Fibroblast of gingiva (primary cell): Measurements from ENCODE around the gene SLC26A2.

ENCODE experiments used
- DNase-seq: peaks from one replicate; pipeline ENCODE4 v3.0.0-alpha.2; 2011; ENCODE audit warnings: low read depth

Gene SLC26A2

GRCh38 chr5:149960272-149961185, at the start of gene SLC26A2:
Gene SLC26A2, plus strand, starts transcription at chr5:149960758. Its CDS starts 16,895 bp downstream, at chr5:149977653.
- peak; percentile 98 for DNase-seq

GRCh38 chr5:149911031-149911430, 49.5 kb upstream of the SLC26A2 start:
- DNase-seq = no peak

DNA sequence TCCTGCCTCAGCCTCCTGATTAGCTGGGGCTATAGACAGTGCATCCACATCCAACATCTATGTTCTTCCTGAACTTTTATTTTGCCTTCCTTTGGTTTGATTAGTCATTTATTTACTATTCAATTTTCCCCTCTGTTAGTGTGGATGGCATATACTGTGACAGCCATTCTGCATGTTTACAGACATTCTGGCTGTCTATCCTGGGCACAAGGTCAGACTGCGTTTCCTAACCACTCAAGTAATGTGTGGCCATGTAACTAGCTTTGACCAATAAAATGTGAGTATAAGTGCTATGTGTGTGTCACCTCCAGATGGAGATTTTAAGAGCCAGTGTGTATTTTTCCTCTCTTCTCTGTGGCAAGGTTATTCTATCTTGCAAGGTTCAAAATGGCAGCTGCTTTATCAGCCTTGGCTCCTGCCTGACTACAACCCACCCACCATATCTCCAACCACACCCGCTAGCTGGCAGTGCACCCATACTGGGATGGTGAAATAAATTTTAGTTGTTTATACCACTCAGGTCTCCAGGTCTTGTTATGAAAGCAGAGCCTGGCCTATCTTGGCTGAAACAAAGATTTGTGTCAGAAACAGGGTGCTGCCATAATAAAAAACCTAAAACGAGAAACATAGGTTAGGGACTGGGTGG, 48.2 kb upstream of the SLC26A2 start:
- DNase-seq = no peak

- no peak for DNase-seq
These were observed 46.8 kb upstream of the SLC26A2 start for GRCh38 chr5:149913436-149914419.

DNA sequence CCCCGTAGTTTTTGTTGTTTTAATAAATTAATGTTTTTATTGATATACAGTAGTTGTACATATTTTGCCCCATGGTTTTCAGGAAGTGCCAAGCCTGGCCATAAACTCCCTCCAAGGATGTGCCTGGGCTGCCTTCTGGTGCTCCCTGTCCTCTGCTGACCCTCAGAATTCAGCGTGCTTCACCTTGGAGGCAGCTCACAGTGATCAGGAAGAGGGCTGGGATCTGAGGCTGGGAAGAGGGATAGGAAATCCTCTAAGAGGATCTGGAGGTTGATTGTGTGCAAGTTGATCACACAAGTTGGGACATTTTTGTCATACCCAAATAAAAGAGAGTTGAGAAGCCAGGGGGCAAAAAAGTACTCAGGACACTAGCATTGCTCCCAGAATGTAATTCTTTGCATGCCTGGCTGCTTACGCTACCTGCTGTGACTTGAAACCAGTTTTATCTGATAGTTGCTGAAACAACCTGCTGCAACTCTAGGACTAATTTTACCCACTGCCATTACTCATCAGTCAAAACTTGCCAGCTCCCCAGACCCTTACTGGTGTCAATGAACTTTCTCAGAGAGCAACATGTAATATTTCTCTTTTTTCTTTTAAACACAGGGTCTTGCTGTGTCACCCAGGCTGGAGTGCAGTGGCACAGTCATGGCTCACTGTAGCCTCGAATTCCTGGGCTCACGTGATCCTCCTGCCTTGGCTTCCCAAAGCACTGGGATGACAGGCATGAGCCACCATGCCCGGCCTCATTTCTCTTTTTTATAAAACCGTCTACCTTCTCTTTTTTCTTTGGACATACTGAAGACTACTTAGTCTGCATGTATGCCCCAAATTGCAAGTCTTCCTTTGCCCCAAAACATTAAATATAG, 44.9 kb upstream of the SLC26A2 start:
- no peak for DNase-seq

DNA sequence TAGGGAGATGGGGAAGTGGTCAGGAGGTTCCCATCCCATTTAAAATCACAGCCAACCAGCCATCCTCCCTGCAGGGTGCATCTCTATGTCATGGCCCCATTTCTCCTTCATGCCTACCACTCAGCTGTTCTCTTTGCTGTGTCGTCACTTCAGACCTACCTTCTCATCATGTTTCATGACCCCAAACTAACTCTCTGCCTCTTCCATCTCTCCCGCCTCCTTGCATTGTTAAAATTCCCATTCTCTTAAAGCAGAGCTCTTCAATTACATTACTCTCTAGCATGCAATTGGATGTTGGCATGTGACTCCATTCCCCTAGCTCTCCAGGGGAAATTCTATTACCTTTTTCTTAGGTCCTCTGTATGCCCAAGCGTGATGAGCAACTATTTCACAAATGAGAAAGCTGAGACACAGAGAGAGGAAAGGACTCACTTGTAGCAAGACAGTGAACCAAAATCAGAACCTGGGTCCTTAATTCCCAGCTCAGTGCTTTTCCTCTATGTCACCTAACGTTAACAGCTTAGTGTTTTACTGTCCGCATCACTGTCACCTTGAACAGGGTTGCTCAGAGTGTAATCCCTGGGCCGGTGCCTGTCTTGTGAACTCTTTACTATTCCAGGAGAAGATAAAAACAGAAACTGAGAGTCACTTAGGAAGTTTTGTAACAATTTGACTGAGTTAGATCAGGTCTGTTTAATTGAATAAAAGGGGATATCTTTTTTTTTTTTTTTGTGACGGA, 44.1 kb upstream of the SLC26A2 start:
- no peak for DNase-seq

- no peak for DNase-seq
These were observed 43.4 kb upstream of the SLC26A2 start for GRCh38 chr5:149917073-149917676.

DNA sequence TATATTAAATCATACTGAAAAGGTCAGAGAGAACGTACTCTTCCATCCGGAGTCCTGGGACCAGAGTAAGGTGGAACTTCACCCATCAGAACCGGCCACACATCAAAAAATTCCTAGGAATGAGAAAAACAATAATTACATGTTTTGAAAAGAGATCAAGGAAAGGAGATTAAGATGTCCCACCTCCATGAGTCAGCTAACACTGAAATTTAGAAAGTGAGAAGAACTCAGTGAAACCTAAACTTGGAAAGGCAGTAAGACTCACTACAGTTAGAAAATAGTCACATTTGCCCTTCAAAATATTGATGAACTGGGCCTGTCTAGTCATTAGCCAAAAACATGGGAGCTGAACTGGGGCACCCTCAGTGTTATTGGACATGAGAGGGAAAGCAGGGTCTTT, 39.0 kb upstream of the SLC26A2 start:
- no peak for DNase-seq

- no peak for DNase-seq
These were observed 37.6 kb upstream of the SLC26A2 start for GRCh38 chr5:149922950-149923349.

GRCh38 chr5:149924486-149924885, 36.1 kb upstream of the SLC26A2 start:
- DNase-seq = no peak

- no peak for DNase-seq
These were observed 30.4 kb upstream of the SLC26A2 start for GRCh38 chr5:149930043-149930748.

DNA sequence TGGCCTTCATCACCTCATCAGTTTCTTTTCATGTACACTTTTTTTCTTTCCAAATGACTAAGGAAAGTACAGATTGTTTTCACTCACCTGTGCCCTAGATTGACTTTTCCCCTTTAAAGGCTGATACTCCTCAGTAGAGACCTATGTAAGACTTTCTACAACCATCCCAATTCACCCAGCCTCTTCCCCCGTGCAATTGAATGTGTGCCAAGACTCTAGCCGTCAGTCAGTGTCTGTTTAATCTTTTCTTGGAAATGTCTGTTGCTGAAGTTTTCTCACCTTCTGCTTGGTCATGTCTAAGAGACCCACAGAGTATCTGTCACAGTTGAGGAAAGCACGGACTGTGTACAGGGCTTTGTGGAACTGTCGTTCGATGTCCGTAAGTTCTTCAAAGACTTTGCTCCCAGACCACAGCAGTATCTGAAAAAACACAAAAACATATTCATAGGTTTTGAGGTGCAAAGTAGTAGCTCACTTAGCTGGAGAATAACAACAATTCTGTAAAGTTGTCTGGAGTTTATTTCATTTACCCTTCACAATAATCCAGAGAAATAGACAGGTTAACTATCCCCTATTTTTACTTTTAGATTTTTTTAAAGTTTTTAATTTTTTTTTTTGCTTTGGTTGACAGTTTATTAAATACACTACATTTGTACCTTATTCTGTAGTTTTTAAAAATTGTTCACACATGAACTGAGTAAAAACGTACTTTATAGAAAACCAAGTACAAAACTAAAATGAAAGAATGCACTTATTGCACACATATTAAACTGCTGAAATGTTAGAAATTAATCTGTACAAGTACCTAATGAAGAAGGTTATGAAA, 29.6 kb upstream of the SLC26A2 start:
- DNase-seq = no peak

GRCh38 chr5:149931992-149932436, 28.5 kb upstream of the SLC26A2 start:
- DNase-seq = no peak

- DNase-seq = no peak
These were observed 27.9 kb upstream of the SLC26A2 start for GRCh38 chr5:149932445-149933350.

GRCh38 chr5:149935431-149935901, 25.1 kb upstream of the SLC26A2 start:
- no peak for DNase-seq

DNA sequence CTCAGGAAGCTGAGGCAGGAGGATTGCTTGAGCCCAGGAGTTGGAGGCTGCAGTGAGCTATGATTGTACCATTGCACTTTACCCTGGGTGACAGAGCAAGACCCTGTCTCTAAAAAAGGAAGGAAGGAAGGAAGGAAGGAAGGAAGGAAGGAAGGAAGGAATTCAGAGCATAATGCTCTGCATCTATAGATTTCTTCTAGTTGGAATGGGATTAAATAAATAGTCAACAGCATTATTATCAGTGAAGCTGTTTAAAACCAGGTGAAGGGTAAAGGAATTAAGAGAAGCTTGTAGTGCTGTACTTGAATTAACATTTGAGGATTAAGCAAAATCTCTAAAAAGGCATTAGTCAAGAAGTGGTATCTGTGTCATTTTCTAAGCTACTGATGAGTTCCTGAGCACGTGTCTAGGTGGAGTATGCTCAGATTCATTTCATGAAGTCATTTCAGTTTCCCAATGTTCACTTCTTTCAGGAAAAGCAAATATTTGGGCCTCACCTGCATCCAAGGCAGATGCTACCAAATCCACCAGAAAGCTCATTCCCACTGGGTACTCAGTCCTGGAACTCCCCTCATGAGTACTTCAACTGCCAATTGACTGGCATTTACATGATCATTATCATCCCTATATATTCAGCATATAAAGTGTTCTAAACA, 24.4 kb upstream of the SLC26A2 start:
- no peak for DNase-seq

GRCh38 chr5:149936700-149937091, 23.9 kb upstream of the SLC26A2 start:
- DNase-seq = no peak
